RWPE2 (cell line): ENCODE data around the gene PCYT1A.
"Not testable (repeated sequence)": the region's sequence is repeated elsewhere in the genome, so short reads cannot be mapped to it uniquely, and the experiment has no call there.

Source experiments
- ATAC-seq: fragments of 200-7000 bp; cut with Tn5 transposase; 3 replicates; pipeline ENCODE4 v1.9.1; 2021; ENCODE audit warnings: low read depth
- DNase-seq: peaks from one replicate; pipeline ENCODE4 v3.0.0-alpha.2; 2020; ENCODE audit warnings: low spot score
- H3K27ac ChIP-seq: fragments of 450-650 bp; 2 replicates; pipeline ENCODE4 v1.5.1; 2017; ENCODE audit warnings: mild to moderate bottlenecking; ENCODE audit not compliant: poor library complexity, severe bottlenecking
- H3K27me3 ChIP-seq: fragments of 250-450 bp; sonication (Bioruptor Pico); 2 replicates; pipeline ENCODE4 v1.5.1; 2021; ENCODE audit warnings: mild to moderate bottlenecking, moderate library complexity; ENCODE audit not compliant: insufficient read depth, poor library complexity, severe bottlenecking
- H3K36me3 ChIP-seq: fragments of 250-450 bp; sonication (Bioruptor Pico); 2 replicates; pipeline ENCODE4 v1.5.1; 2020; ENCODE audit warnings: low read depth, mild to moderate bottlenecking, moderate library complexity
- H3K4me1 ChIP-seq: fragments of 250-450 bp; sonication (Bioruptor Pico); 2 replicates; pipeline ENCODE4 v1.5.1; 2021; ENCODE audit warnings: mild to moderate bottlenecking, moderate library complexity; ENCODE audit not compliant: insufficient read depth, poor library complexity, severe bottlenecking
- H3K4me3 ChIP-seq: fragments of 250-450 bp; sonication (Bioruptor Pico); 2 replicates; pipeline ENCODE4 v1.5.1; 2021; ENCODE audit warnings: mild to moderate bottlenecking, moderate library complexity; ENCODE audit not compliant: severe bottlenecking
- H3K9me3 ChIP-seq: fragments of 250-450 bp; sonication (Bioruptor Pico); 2 replicates; pipeline ENCODE4 v1.5.1; 2021; ENCODE audit warnings: mild to moderate bottlenecking, moderate library complexity; ENCODE audit not compliant: severe bottlenecking
- CTCF ChIP-seq: fragments of 450-650 bp; IDR thresholded peaks from one replicate; pipeline ENCODE4 v1.5.1; 2017; ENCODE audit warnings: mild to moderate bottlenecking, moderate library complexity; ENCODE audit not compliant: poor library complexity, severe bottlenecking

The PCYT1A gene

GRCh38 chr3:196189566-196190347 lies 97.8 kb downstream of the PCYT1A start:
- ATAC-seq (no peak), DNase-seq (no peak)
- H3K27me3 ChIP-seq: no peaks in the 10 kb centered on the region
- no peaks in the 10 kb centered on the region for H3K9me3 ChIP-seq
- no peaks in the 10 kb centered on the region for H3K36me3 ChIP-seq
- no peak overlapping the region for H3K4me3 ChIP-seq
- no peaks in the 10 kb centered on the region for H3K4me1 ChIP-seq
- no peak for TF ChIP-seq CTCF
- no peak overlapping the region for H3K27ac ChIP-seq

- no peaks in the 10 kb centered on the region for H3K9me3 ChIP-seq
- no peaks in the 10 kb centered on the region for H3K36me3 ChIP-seq
- no peak for DNase-seq
- H3K4me1 ChIP-seq: no peaks in the 10 kb centered on the region
- no peaks in the 10 kb centered on the region for H3K27me3 ChIP-seq
- no peak overlapping the region for H3K27ac ChIP-seq
- TF ChIP-seq CTCF: no peak
- ATAC-seq: no peak
- H3K4me3 ChIP-seq: no peak overlapping the region
These were observed 100.6 kb downstream of the PCYT1A start for GRCh38 chr3:196186651-196187573.

GRCh38 chr3:196184881-196185280 lies 102.6 kb downstream of the PCYT1A start:
- Histone ChIP-seq H3K36me3 (no peaks in the 10 kb centered on the region), H3K9me3 (no peaks in the 10 kb centered on the region), H3K27me3 (no peaks in the 10 kb centered on the region), H3K4me3 (no peak overlapping the region), H3K27ac (no peak overlapping the region), H3K4me1 (no peaks in the 10 kb centered on the region)
- DNase-seq (no peak), ATAC-seq (no peak)
- TF ChIP-seq CTCF: no peak

GRCh38 chr3:196184169-196184432 lies 103.4 kb downstream of the PCYT1A start:
- not testable (repeated sequence) for H3K4me1 ChIP-seq, H3K9me3 ChIP-seq, H3K36me3 ChIP-seq, ATAC-seq, DNase-seq, H3K27ac ChIP-seq, H3K4me3 ChIP-seq, H3K27me3 ChIP-seq

GRCh38 chr3:196181127-196181546 lies 106.4 kb downstream of the PCYT1A start:
- ATAC-seq (no peak), DNase-seq (no peak)
- no peaks in the 10 kb centered on the region for H3K27me3 ChIP-seq
- no peaks in the 10 kb centered on the region for H3K9me3 ChIP-seq
- H3K4me1 ChIP-seq: peaks cover 6% of the 10 kb centered on the region
- H3K4me3 ChIP-seq: no peak overlapping the region
- no peak overlapping the region for H3K27ac ChIP-seq
- no peak for TF ChIP-seq CTCF
- H3K36me3 ChIP-seq: no peaks in the 10 kb centered on the region
